GM21367 (cell line): ENCODE data around the gene RUFY3.
"Not testable (repeated sequence)": the region's sequence is repeated elsewhere in the genome, so short reads cannot be mapped to it uniquely, and the experiment has no call there.

Experiments used
- ATAC-seq: cut with Tn5 transposase; IDR thresholded peaks from one replicate; pipeline ENCODE4 v1.9.1; 2021; ENCODE audit not compliant: unreplicated experiment

The RUFY3 gene

GRCh38 chr4:70839589-70840093 lies 117.9 kb downstream of the RUFY3 start, which contains the start of gene GRSF1:
TSS of gene GRSF1 (minus strand) at chr4:70839890. CDS start at chr4:70839827, 63 bp downstream.
- peak; percentile 49 for ATAC-seq

- not testable (repeated sequence) for ATAC-seq
These were observed 118.4 kb downstream of the RUFY3 start for GRCh38 chr4:70840137-70840536.

GRCh38 chr4:70840631-70841030 lies 118.9 kb downstream of the RUFY3 start:
- ATAC-seq, result not testable (repeated sequence)

GRCh38 chr4:70841211-70841610 lies 119.4 kb downstream of the RUFY3 start:
- ATAC-seq, result no peak

GRCh38 chr4:70841951-70842350 lies 120.2 kb downstream of the RUFY3 start:
- no peak for ATAC-seq

- ATAC-seq, result peak; percentile 21
These were observed 121.1 kb downstream of the RUFY3 start for GRCh38 chr4:70842761-70843435.

- ATAC-seq, result peak; percentile 25
These were observed 122.4 kb downstream of the RUFY3 start for GRCh38 chr4:70844180-70844579.

GRCh38 chr4:70849291-70849690 lies 127.5 kb downstream of the RUFY3 start:
- no peak for ATAC-seq

GRCh38 chr4:70855464-70855863 lies 133.7 kb downstream of the RUFY3 start:
- no peak for ATAC-seq
